DND-41 (cell line): Measurements from ENCODE around the gene EPS8L2.

Experiments
- ATAC-seq: fragments of 200-7000 bp; cut with Tn5 transposase; 3 replicates; pipeline ENCODE4 v1.9.1; 2021; ENCODE audit warnings: low read depth; ENCODE audit not compliant: insufficient read depth
- DNase-seq: peaks from one replicate; pipeline ENCODE4 v3.0.0-alpha.2; 2020
- H2AFZ ChIP-seq: 2 replicates; pipeline ENCODE4 v1.6.0; 2012; ENCODE audit warnings: low read depth, low read length
- H3K27ac ChIP-seq: 2 replicates; pipeline ENCODE4 v1.5.1; 2012; ENCODE audit warnings: low read length, inconsistent platforms
- H3K27me3 ChIP-seq: fragments of 200-600 bp; sonication (generic); 2 replicates; pipeline ENCODE4 v1.6.0; 2012; ENCODE audit warnings: low read length, mild to moderate bottlenecking, inconsistent platforms; ENCODE audit not compliant: insufficient read depth, poor library complexity
- H3K36me3 ChIP-seq: 2 replicates; pipeline ENCODE4 v1.5.1; 2012; ENCODE audit warnings: low read length, inconsistent platforms; ENCODE audit not compliant: insufficient read depth
- H3K4me1 ChIP-seq: 2 replicates; pipeline ENCODE4 v1.5.1; 2012; ENCODE audit warnings: mild to moderate bottlenecking, low read length; ENCODE audit not compliant: insufficient read depth
- H3K4me2 ChIP-seq: 2 replicates; pipeline ENCODE4 v1.6.0; 2012; ENCODE audit warnings: mild to moderate bottlenecking, moderate library complexity, low read length, inconsistent platforms; ENCODE audit not compliant: insufficient read depth
- H3K4me3 ChIP-seq, 2 experiments: fragments of 200-600 bp in 1 of 2; shearing (Covaris generic) in 1 of 2; 2 replicates each; pipeline ENCODE4 v1.5.1; 2012 to 2016; ENCODE audit warnings: inconsistent platforms in 2 of 2, low read length in 2 of 2, mild to moderate bottlenecking in 2 of 2, low read depth in 1 of 2, moderate library complexity in 1 of 2
- H3K79me2 ChIP-seq: 2 replicates; pipeline ENCODE4 v1.6.0; 2012; ENCODE audit warnings: low read length, inconsistent platforms; ENCODE audit not compliant: insufficient read depth
- H3K9ac ChIP-seq: 2 replicates; pipeline ENCODE4 v1.6.0; 2012; ENCODE audit warnings: low read depth, mild to moderate bottlenecking, inconsistent platforms, low read length, moderate library complexity
- H3K9me3 ChIP-seq: 2 replicates; pipeline ENCODE4 v1.5.1; 2012; ENCODE audit warnings: low read length, moderate library complexity, mild to moderate bottlenecking, inconsistent platforms; ENCODE audit not compliant: insufficient read depth, severe bottlenecking
- H4K20me1 ChIP-seq: 2 replicates; pipeline ENCODE4 v1.6.0; 2012; ENCODE audit warnings: low read length; ENCODE audit not compliant: insufficient read depth
- CTCF ChIP-seq: IDR thresholded peaks from 2 replicates; pipeline ENCODE4 v1.5.1; 2012; ENCODE audit warnings: borderline replicate concordance, low read length, moderate library complexity, mild to moderate bottlenecking; ENCODE audit not compliant: poor library complexity, severe bottlenecking; ENCODE audit errors: extremely low read depth
- EZH2 ChIP-seq: IDR thresholded peaks from 3 replicates; pipeline ENCODE4 v1.6.1; 2012; ENCODE audit warnings: borderline replicate concordance, low read depth, mild to moderate bottlenecking, moderate library complexity, low read length, inconsistent platforms; ENCODE audit not compliant: severe bottlenecking

Gene EPS8L2

GRCh38 chr11:766106-766935, 60.3 kb downstream of the EPS8L2 start:
- Histone ChIP-seq H2AFZ (no peak overlapping the region), H3K36me3 (peaks cover 81% of the 10 kb centered on the region), H3K4me3 (no peak overlapping the region), H3K4me2 (no peak overlapping the region), H4K20me1 (peaks cover 60% of the 10 kb centered on the region), H3K27me3 (no peaks in the 10 kb centered on the region), H3K4me1 (no peaks in the 10 kb centered on the region), H3K27ac (no peak overlapping the region), H3K9me3 (no peaks in the 10 kb centered on the region), H3K79me2 (peaks cover 7% of the 10 kb centered on the region), H3K9ac (no peak overlapping the region)
- TF ChIP-seq CTCF: no peak
- TF ChIP-seq EZH2: no peak
- no peak for DNase-seq
- no peak for ATAC-seq

GRCh38 chr11:766936-767210, 60.8 kb downstream of the EPS8L2 start:
- H3K27me3 ChIP-seq: no peaks in the 10 kb centered on the region
- ATAC-seq (no peak), DNase-seq (no peak)
- H3K79me2 ChIP-seq: peaks cover 12% of the 10 kb centered on the region
- H3K4me3 ChIP-seq: no peak overlapping the region
- H3K9me3 ChIP-seq: no peaks in the 10 kb centered on the region
- H4K20me1 ChIP-seq: peaks cover 65% of the 10 kb centered on the region
- H3K9ac ChIP-seq: no peak overlapping the region
- H2AFZ ChIP-seq: no peak overlapping the region
- TF ChIP-seq EZH2: no peak
- H3K27ac ChIP-seq: no peak overlapping the region
- H3K36me3 ChIP-seq: peaks cover 81% of the 10 kb centered on the region
- H3K4me1 ChIP-seq: no peaks in the 10 kb centered on the region
- H3K4me2 ChIP-seq: no peak overlapping the region

- Histone ChIP-seq H4K20me1 (peaks cover 68% of the 10 kb centered on the region), H3K9ac (no peak overlapping the region), H2AFZ (no peak overlapping the region), H3K4me3 (no peak overlapping the region), H3K4me2 (no peak overlapping the region), H3K79me2 (peaks cover 15% of the 10 kb centered on the region), H3K27ac (no peak overlapping the region), H3K4me1 (no peaks in the 10 kb centered on the region), H3K36me3 (peaks cover 83% of the 10 kb centered on the region), H3K9me3 (no peaks in the 10 kb centered on the region), H3K27me3 (no peaks in the 10 kb centered on the region)
- DNase-seq (no peak), ATAC-seq (no peak)
- TF ChIP-seq CTCF (no peak), EZH2 (no peak)
Measured at GRCh38 chr11:767238-767637, 61.2 kb downstream of the EPS8L2 start.

- H3K4me3 ChIP-seq: no peak overlapping the region
- TF ChIP-seq CTCF (no peak), EZH2 (no peak)
- H3K4me2 ChIP-seq: no peak overlapping the region
- no peak for DNase-seq
- peaks cover 64% of the 10 kb centered on the region for H4K20me1 ChIP-seq
- H3K27ac ChIP-seq: no peak overlapping the region
- H3K27me3 ChIP-seq: no peaks in the 10 kb centered on the region
- H3K36me3 ChIP-seq: peaks cover 82% of the 10 kb centered on the region
- H3K9me3 ChIP-seq: no peaks in the 10 kb centered on the region
- H3K4me1 ChIP-seq: peaks cover 5% of the 10 kb centered on the region
- H2AFZ ChIP-seq: no peak overlapping the region
- peaks cover 42% of the 10 kb centered on the region for H3K79me2 ChIP-seq
- no peak overlapping the region for H3K9ac ChIP-seq
- no peak for ATAC-seq
Measured at GRCh38 chr11:769887-770641, 64.0 kb downstream of the EPS8L2 start.
